Measurements from ENCODE around the gene XPC. TPM values are rescaled to one million over a fixed set of nuclear protein-coding genes. Genes with fewer than 3 reads are reported as not detected.

The XPC gene
- total RNA-seq, 1 experiment from 2014 or later, result 30.3 TPM

- Histone ChIP-seq H2AFZ (ENCODE audit: low read length) (no peak overlapping the region), H3K4me1 (ENCODE audit: low read length) (peaks cover 8% of the 10 kb centered on the region), H3K4me3 (ENCODE audit: low read length) (no peak overlapping the region), H3K9me2 (replicated peaks; ENCODE audit: insufficient read depth, low read length) (no peaks in the 10 kb centered on the region), H4K20me1 (ENCODE audit: insufficient read depth, low read depth, low read length) (peaks cover 5% of the 10 kb centered on the region; the same call in 1 of the 2 replicates), H3K79me2 (ENCODE audit: low read length) (peaks cover 29% of the 10 kb centered on the region), H3K27me3 (ENCODE audit: low read length) (no peaks in the 10 kb centered on the region), H3K9ac (ENCODE audit: low read length) (no peak overlapping the region), H3K36me3 (ENCODE audit: insufficient read depth, low read length) (peaks cover 20% of the 10 kb centered on the region), H3K9me3 (ENCODE audit: low read length) (no peaks in the 10 kb centered on the region), H3K4me2 (ENCODE audit: low read depth, low read length, poor library complexity, severe bottlenecking) (no peak overlapping the region), H3K27ac (ENCODE audit: low read length) (no peak overlapping the region)
- no peak for DNase-seq
These were observed 47.3 kb downstream of the XPC start for GRCh38 chr3:14131134-14131533.

DNA sequence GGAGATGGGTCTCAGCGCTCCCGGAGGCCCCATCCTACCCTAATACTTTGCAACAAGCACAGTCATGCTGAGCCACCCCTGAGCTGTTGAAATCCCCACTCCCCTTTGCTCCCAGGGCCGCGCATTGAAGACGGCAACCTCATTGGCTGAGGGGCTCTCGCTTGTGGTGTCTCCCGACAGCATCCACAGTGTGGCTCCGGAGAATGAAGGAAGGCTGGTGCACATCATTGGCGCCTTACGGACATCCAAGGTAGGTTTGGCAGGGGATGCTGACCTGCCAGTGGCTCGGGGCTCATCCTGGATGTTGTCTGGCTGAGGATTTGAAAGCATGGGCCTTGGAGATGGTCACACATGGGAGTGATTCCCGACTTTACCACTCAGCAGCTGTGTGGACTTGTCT lies 47.7 kb downstream of the XPC start:
- no peak overlapping the region for H3K9ac ChIP-seq (ENCODE audit: low read length)
- H3K79me2 ChIP-seq (ENCODE audit: low read length), result peaks cover 33% of the 10 kb centered on the region
- peaks cover 12% of the 10 kb centered on the region for H3K4me1 ChIP-seq (ENCODE audit: low read length)
- peaks cover 20% of the 10 kb centered on the region for H3K36me3 ChIP-seq (ENCODE audit: insufficient read depth, low read length)
- H3K9me3 ChIP-seq (ENCODE audit: low read length), result no peaks in the 10 kb centered on the region
- H3K27ac ChIP-seq (ENCODE audit: low read length), result no peak overlapping the region
- H4K20me1 ChIP-seq (ENCODE audit: insufficient read depth, low read depth, low read length), result peaks cover 8% of the 10 kb centered on the region; the same call in 1 of the 2 replicates
- H3K4me2 ChIP-seq (ENCODE audit: low read depth, low read length, poor library complexity, severe bottlenecking), result no peak overlapping the region
- no peaks in the 10 kb centered on the region for H3K27me3 ChIP-seq (ENCODE audit: low read length)
- H2AFZ ChIP-seq (ENCODE audit: low read length), result no peak overlapping the region
- DNase-seq, result no peak
- no peak overlapping the region for H3K4me3 ChIP-seq (ENCODE audit: low read length)
- no peaks in the 10 kb centered on the region for H3K9me2 ChIP-seq (replicated peaks; ENCODE audit: insufficient read depth, low read length)

- peaks cover 8% of the 10 kb centered on the region; the same call in 1 of the 2 replicates for H4K20me1 ChIP-seq (ENCODE audit: insufficient read depth, low read depth, low read length)
- peaks cover 20% of the 10 kb centered on the region for H3K36me3 ChIP-seq (ENCODE audit: insufficient read depth, low read length)
- no peak overlapping the region for H3K4me2 ChIP-seq (ENCODE audit: low read depth, low read length, poor library complexity, severe bottlenecking)
- no peak overlapping the region for H3K9ac ChIP-seq (ENCODE audit: low read length)
- no peaks in the 10 kb centered on the region for H3K9me3 ChIP-seq (ENCODE audit: low read length)
- H3K79me2 ChIP-seq (ENCODE audit: low read length), result peaks cover 38% of the 10 kb centered on the region
- no peak overlapping the region for H2AFZ ChIP-seq (ENCODE audit: low read length)
- H3K4me1 ChIP-seq (ENCODE audit: low read length), result peaks cover 12% of the 10 kb centered on the region
- H3K9me2 ChIP-seq (replicated peaks; ENCODE audit: insufficient read depth, low read length), result no peaks in the 10 kb centered on the region
- no peak overlapping the region for H3K27ac ChIP-seq (ENCODE audit: low read length)
- no peaks in the 10 kb centered on the region for H3K27me3 ChIP-seq (ENCODE audit: low read length)
- no peak overlapping the region for H3K4me3 ChIP-seq (ENCODE audit: low read length)
- no peak for DNase-seq
These were observed 48.2 kb downstream of the XPC start for GRCh38 chr3:14130230-14130629.

GRCh38 chr3:14129296-14129695 lies 49.1 kb downstream of the XPC start:
- no peaks in the 10 kb centered on the region for H3K9me2 ChIP-seq (replicated peaks; ENCODE audit: insufficient read depth, low read length)
- H3K4me3 ChIP-seq (ENCODE audit: low read length), result no peak overlapping the region
- H3K27me3 ChIP-seq (ENCODE audit: low read length), result no peaks in the 10 kb centered on the region
- H3K79me2 ChIP-seq (ENCODE audit: low read length), result peaks cover 44% of the 10 kb centered on the region
- H4K20me1 ChIP-seq (ENCODE audit: insufficient read depth, low read depth, low read length), result peaks cover 8% of the 10 kb centered on the region; the same call in 1 of the 2 replicates
- H3K9me3 ChIP-seq (ENCODE audit: low read length), result no peaks in the 10 kb centered on the region
- no peak for DNase-seq
- H3K27ac ChIP-seq (ENCODE audit: low read length), result no peak overlapping the region
- no peak overlapping the region for H3K4me2 ChIP-seq (ENCODE audit: low read depth, low read length, poor library complexity, severe bottlenecking)
- H2AFZ ChIP-seq (ENCODE audit: low read length), result no peak overlapping the region
- peaks cover 12% of the 10 kb centered on the region for H3K4me1 ChIP-seq (ENCODE audit: low read length)
- H3K36me3 ChIP-seq (ENCODE audit: insufficient read depth, low read length), result peaks cover 20% of the 10 kb centered on the region
- no peak overlapping the region for H3K9ac ChIP-seq (ENCODE audit: low read length)

GRCh38 chr3:14128724-14129123 lies 49.7 kb downstream of the XPC start:
- H3K4me2 ChIP-seq (ENCODE audit: low read depth, low read length, poor library complexity, severe bottlenecking), result no peak overlapping the region
- H3K27me3 ChIP-seq (ENCODE audit: low read length), result no peaks in the 10 kb centered on the region
- H3K4me3 ChIP-seq (ENCODE audit: low read length), result no peak overlapping the region
- DNase-seq, result no peak
- no peaks in the 10 kb centered on the region for H3K9me2 ChIP-seq (replicated peaks; ENCODE audit: insufficient read depth, low read length)
- H3K36me3 ChIP-seq (ENCODE audit: insufficient read depth, low read length), result peaks cover 20% of the 10 kb centered on the region
- H4K20me1 ChIP-seq (ENCODE audit: insufficient read depth, low read depth, low read length), result peaks cover 8% of the 10 kb centered on the region; the same call in 1 of the 2 replicates
- no peak overlapping the region for H3K9ac ChIP-seq (ENCODE audit: low read length)
- H3K27ac ChIP-seq (ENCODE audit: low read length), result no peak overlapping the region
- H3K9me3 ChIP-seq (ENCODE audit: low read length), result no peaks in the 10 kb centered on the region
- H3K79me2 ChIP-seq (ENCODE audit: low read length), result peaks cover 50% of the 10 kb centered on the region
- H3K4me1 ChIP-seq (ENCODE audit: low read length), result peaks cover 12% of the 10 kb centered on the region
- no peak overlapping the region for H2AFZ ChIP-seq (ENCODE audit: low read length)

GRCh38 chr3:14127516-14128161 lies 50.8 kb downstream of the XPC start:
- Histone ChIP-seq H3K9me2 (replicated peaks; ENCODE audit: insufficient read depth, low read length) (no peaks in the 10 kb centered on the region), H2AFZ (ENCODE audit: low read length) (no peak overlapping the region), H3K27me3 (ENCODE audit: low read length) (no peaks in the 10 kb centered on the region), H3K4me2 (ENCODE audit: low read depth, low read length, poor library complexity, severe bottlenecking) (no peak overlapping the region), H3K9ac (ENCODE audit: low read length) (no peak overlapping the region), H3K4me3 (ENCODE audit: low read length) (no peak overlapping the region), H3K79me2 (ENCODE audit: low read length) (peaks cover 61% of the 10 kb centered on the region), H3K36me3 (ENCODE audit: insufficient read depth, low read length) (peaks cover 20% of the 10 kb centered on the region), H4K20me1 (ENCODE audit: insufficient read depth, low read depth, low read length) (peaks cover 8% of the 10 kb centered on the region; the same call in 1 of the 2 replicates), H3K4me1 (ENCODE audit: low read length) (peaks cover 19% of the 10 kb centered on the region), H3K27ac (ENCODE audit: low read length) (no peak overlapping the region), H3K9me3 (ENCODE audit: low read length) (no peaks in the 10 kb centered on the region)
- no peak for DNase-seq

- Histone ChIP-seq H3K27ac (ENCODE audit: low read length) (no peak overlapping the region), H3K79me2 (ENCODE audit: low read length) (peaks cover 67% of the 10 kb centered on the region), H4K20me1 (ENCODE audit: insufficient read depth, low read depth, low read length) (peaks cover 8% of the 10 kb centered on the region; the same call in 1 of the 2 replicates), H3K36me3 (ENCODE audit: insufficient read depth, low read length) (peaks cover 20% of the 10 kb centered on the region), H3K4me3 (ENCODE audit: low read length) (peak overlapping the region; percentile 87; the same call in 1 of the 2 replicates), H3K9me3 (ENCODE audit: low read length) (no peaks in the 10 kb centered on the region), H3K9me2 (replicated peaks; ENCODE audit: insufficient read depth, low read length) (no peaks in the 10 kb centered on the region), H3K27me3 (ENCODE audit: low read length) (no peaks in the 10 kb centered on the region), H3K4me1 (ENCODE audit: low read length) (peaks cover 25% of the 10 kb centered on the region), H3K9ac (ENCODE audit: low read length) (peak overlapping the region; percentile 89; the same call in 1 of the 2 replicates), H2AFZ (ENCODE audit: low read length) (no peak overlapping the region), H3K4me2 (ENCODE audit: low read depth, low read length, poor library complexity, severe bottlenecking) (peak overlapping the region; percentile 86)
- DNase-seq, result no peak
These were observed 51.4 kb downstream of the XPC start for GRCh38 chr3:14126887-14127505.

DNA sequence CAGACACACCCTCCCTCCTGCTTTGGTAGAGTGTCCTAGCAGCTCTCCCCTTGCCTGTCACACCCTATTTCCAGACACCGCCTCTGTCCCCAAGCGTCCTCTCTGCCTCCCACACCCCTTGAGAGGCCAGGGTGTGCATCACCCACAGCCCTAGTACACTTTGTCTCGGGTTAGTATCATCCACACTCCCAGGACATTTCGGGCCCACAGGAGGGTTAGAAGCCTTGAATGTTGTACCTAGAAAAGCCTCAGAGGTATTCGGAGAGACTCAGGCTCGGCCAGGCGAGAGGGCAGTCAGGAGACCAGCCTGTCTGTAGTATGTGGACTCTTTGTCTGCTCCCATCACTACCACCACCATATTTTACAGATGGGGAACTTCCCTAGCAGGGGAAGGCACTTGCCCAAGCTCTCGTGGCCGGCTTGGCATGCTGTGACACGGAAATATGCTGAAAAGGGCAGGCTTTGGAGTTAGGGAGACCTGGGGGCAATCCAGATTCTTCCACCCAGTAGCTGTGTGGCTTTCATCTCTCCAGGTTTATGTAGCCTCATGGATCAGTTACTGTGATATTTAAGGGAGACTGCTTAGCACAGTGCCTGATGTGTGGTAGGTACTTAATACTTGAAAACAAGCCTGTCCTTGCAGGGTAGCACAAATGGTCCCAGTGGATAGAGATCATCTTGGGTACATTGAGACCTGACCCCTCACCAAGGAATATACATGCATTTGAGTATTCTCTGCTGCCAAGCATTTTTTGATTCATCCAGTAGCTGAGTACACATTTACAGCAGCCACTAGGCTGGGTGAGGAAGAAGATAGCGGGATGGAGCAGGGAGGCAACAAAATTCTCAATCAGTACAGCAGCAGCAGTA lies 52.1 kb downstream of the XPC start:
- H2AFZ ChIP-seq (ENCODE audit: low read length), result no peak overlapping the region
- peak overlapping the region; percentile 89 for H3K9ac ChIP-seq (ENCODE audit: low read length)
- peak overlapping the region; percentile 86 for H3K4me2 ChIP-seq (ENCODE audit: low read depth, low read length, poor library complexity, severe bottlenecking)

More for the DNA sequence above, 52.1 kb downstream of the XPC start:
- no peaks in the 10 kb centered on the region for H3K9me3 ChIP-seq (ENCODE audit: low read length)
- H3K27me3 ChIP-seq (ENCODE audit: low read length), result no peaks in the 10 kb centered on the region
- peak overlapping the region; percentile 87 for H3K4me3 ChIP-seq (ENCODE audit: low read length)
- H3K27ac ChIP-seq (ENCODE audit: low read length), result no peak overlapping the region
- peaks cover 24% of the 10 kb centered on the region for H3K36me3 ChIP-seq (ENCODE audit: insufficient read depth, low read length)
- H3K9me2 ChIP-seq (replicated peaks; ENCODE audit: insufficient read depth, low read length), result no peaks in the 10 kb centered on the region
- peaks cover 75% of the 10 kb centered on the region for H3K79me2 ChIP-seq (ENCODE audit: low read length)
- peaks cover 28% of the 10 kb centered on the region for H3K4me1 ChIP-seq (ENCODE audit: low read length)
- H4K20me1 ChIP-seq (ENCODE audit: insufficient read depth, low read depth, low read length), result peaks cover 8% of the 10 kb centered on the region; the same call in 1 of the 2 replicates
- DNase-seq, result no peak
